ENCODE data around the gene IFNG. TPM values are rescaled to one million over a fixed set of nuclear protein-coding genes. Genes with fewer than 3 reads are reported as not detected.

The IFNG gene
- polyA plus RNA-seq, 2 of the 4 experiments (the other 2 are of a cell fraction), result not detected

GRCh38 chr12:68148261-68148951, 11.1 kb downstream of the IFNG start:
- H3K4me3 ChIP-seq, result no peak overlapping the region
- no peak for DNase-seq (ENCODE audit: low read depth in 1 of 2, low spot score in 1 of 2)
- FAIRE-seq, result no peak
- no peak overlapping the region for H3K27ac ChIP-seq
- H3K9me3 ChIP-seq, result no peaks in the 10 kb centered on the region
- POLR2A ChIA-PET, result no interaction called here
- H3K4me1 ChIP-seq, result no peaks in the 10 kb centered on the region
- ATAC-seq, result no peak
- TF ChIP-seq BCL3 (IDR thresholded peaks at IDR 0.05), result no peak
- TF ChIP-seq NPAS2 (CRISPR knock-in tag; IDR thresholded peaks at IDR 0.05; ENCODE audit: borderline replicate concordance), result no peak
- no peak for TF ChIP-seq ZNF302 (CRISPR knock-in tag; IDR thresholded peaks at IDR 0.05)
- no peak for TF ChIP-seq HOXB5 (CRISPR knock-in tag; IDR thresholded peaks at IDR 0.05)
- TF ChIP-seq RFX5 (IDR thresholded peaks at IDR 0.05), result no peak
- TF ChIP-seq HOXB13 (CRISPR knock-in tag; IDR thresholded peaks at IDR 0.05; ENCODE audit: low read depth), result no peak
- no peak for TF ChIP-seq MAFK (IDR thresholded peaks at IDR 0.05; ENCODE audit: partially characterized antibody)
- H3K4me2 ChIP-seq, result no peak overlapping the region
- 14% methylated on average over 7 of the region's 7 CpGs for WGBS (ENCODE audit: missing lambda C conversion rate)
- CTCF ChIA-PET, result interaction anchor here (0.7 to 1.9 kb wide), 2 partner anchors 45 to 108 kb away, joined by 3 to 8 read pairs; no protein-coding TSS in a partner anchor

GRCh38 chr12:68140556-68140955, 19.0 kb downstream of the IFNG start:
- H3K4me2 ChIP-seq, result no peak overlapping the region
- no peak for DNase-seq (ENCODE audit: low read depth in 1 of 2, low spot score in 1 of 2)
- no peaks in the 10 kb centered on the region for H3K4me1 ChIP-seq
- POLR2A ChIA-PET, result no interaction called here
- no peak for TF ChIP-seq CEBPB (IDR thresholded peaks at IDR 0.05)
- no peak for TF ChIP-seq ZFP36 (IDR thresholded peaks at IDR 0.05; ENCODE audit: borderline replicate concordance, partially characterized antibody)
- TF ChIP-seq EHMT2 (IDR thresholded peaks at IDR 0.05; ENCODE audit: low read depth), result no peak
- no peak for TF ChIP-seq ZNF302 (CRISPR knock-in tag; IDR thresholded peaks at IDR 0.05)
- no peak for TF ChIP-seq SMC3 (IDR thresholded peaks at IDR 0.05)
- TF ChIP-seq JUN (IDR thresholded peaks at IDR 0.05), result no peak
- no peak for TF ChIP-seq CHD2 (IDR thresholded peaks at IDR 0.05; ENCODE audit: low read length, partially characterized antibody)
- TF ChIP-seq ATOH8 (CRISPR knock-in tag; IDR thresholded peaks at IDR 0.05; ENCODE audit: low read depth), result no peak
- TF ChIP-seq HDAC2 (IDR thresholded peaks at IDR 0.05), result no peak
- TF ChIP-seq RARB (CRISPR knock-in tag; IDR thresholded peaks at IDR 0.05), result no peak
- no peak for TF ChIP-seq CTCF (IDR thresholded peaks at IDR 0.05)
- no peak for TF ChIP-seq POLR2AphosphoS2 (conservative IDR thresholded peaks at IDR 0.05; ENCODE audit: low read length)
- no peak for TF ChIP-seq HOXB5 (CRISPR knock-in tag; IDR thresholded peaks at IDR 0.05)
- no peak for TF ChIP-seq HMGXB4 (CRISPR knock-in tag; IDR thresholded peaks at IDR 0.05; ENCODE audit: borderline replicate concordance)
- TF ChIP-seq ESRRA (IDR thresholded peaks at IDR 0.05; ENCODE audit: borderline replicate concordance, low read length), result no peak
- TF ChIP-seq NPAS2 (CRISPR knock-in tag; IDR thresholded peaks at IDR 0.05; ENCODE audit: borderline replicate concordance), result no peak
- H3K27ac ChIP-seq, result no peak overlapping the region
- CTCF ChIA-PET, result no interaction called here
- no peaks in the 10 kb centered on the region for H3K9me3 ChIP-seq
- no peak for ATAC-seq
- H3K4me3 ChIP-seq, result no peak overlapping the region
- FAIRE-seq, result no peak
